HepG2 (cell line): ENCODE data around the gene GMFB. TPM values are rescaled to one million over a fixed set of nuclear protein-coding genes. Genes with fewer than 3 reads are reported as not detected.

ENCODE experiments used
- ATAC-seq: fragments of 200-7000 bp; cut with Tn5 transposase; 3 replicates; pipeline ENCODE4 v1.9.1; 2020; ENCODE audit warnings: mild to moderate bottlenecking, moderate library complexity
- BruUV-seq: library from RNA; stranded (reverse); fragments of 400-500 nt; replicated peaks from 2 replicates; lab custom pipeline; 2021; lab: Mats Ljungman, UMichigan
- CTCF ChIA-PET: fragments of 300-600 bp; formaldehyde crosslinking; extraction: SDS; loops from one replicate; lab custom pipeline; 2021; ENCODE audit warnings: low total read pairs, inconsistent platforms, low intra/inter-chr PET ratio; lab: Yijun Ruan, JAX
- POLR2A ChIA-PET: fragments of 350-600 bp; sonication (Branson Sonifier 250); formaldehyde crosslinking; loops from one replicate; lab custom pipeline; 2020; ENCODE audit warnings: antibody characterized with exemption, inconsistent platforms; lab: Yijun Ruan, JAX
- DNase-seq: peaks from one replicate; pipeline ENCODE4 v3.0.0-alpha.2; 2015; ENCODE audit warnings: low spot score
- FAIRE-seq: peaks from 3 replicates; lab custom pipeline; 2011; peaks lifted over from hg19 to GRCh38; lab: Jason Lieb, UNC
- H2AFZ ChIP-seq: one replicate; pipeline ENCODE4 v1.6.1; 2011; ENCODE audit warnings: low read length, inconsistent platforms
- H3K27ac ChIP-seq: fragments of 300-600 bp; 3 replicates; pipeline ENCODE4 v1.8.0; 2011; ENCODE audit warnings: mixed run types, mild to moderate bottlenecking, mixed read lengths, low read length, inconsistent platforms; ENCODE audit not compliant: insufficient read depth; ENCODE audit errors: extremely low read length
- H3K27me3 ChIP-seq, 2 experiments: fragments of 200-600 bp in 1 of 2; 2 replicates in 1 of 2; 3 replicates in 1 of 2; pipeline versions ENCODE4 v1.6.0 to v1.8.0; 2011; ENCODE audit warnings: low read length in 2 of 2, mild to moderate bottlenecking in 2 of 2, moderate library complexity in 2 of 2, inconsistent platforms in 1 of 2; ENCODE audit not compliant: insufficient read depth in 2 of 2, control insufficient read depth in 1 of 2
- H3K36me3 ChIP-seq, 2 experiments: fragments of 200-600 bp in 1 of 2; replicated peaks in 1 of 2; 2 replicates in 1 of 2; 3 replicates in 1 of 2; pipeline versions ENCODE4 v1.5.1 to v1.8.0; 2011; ENCODE audit warnings: low read length in 2 of 2, inconsistent platforms in 1 of 2; ENCODE audit not compliant: insufficient read depth in 2 of 2, control insufficient read depth in 1 of 2
- H3K4me1 ChIP-seq: 2 replicates; pipeline ENCODE4 v1.5.1; 2012; ENCODE audit warnings: low read length, inconsistent platforms; ENCODE audit not compliant: insufficient read depth
- H3K4me2 ChIP-seq: 2 replicates; pipeline ENCODE4 v1.6.0; 2011; ENCODE audit warnings: low read depth, low read length, inconsistent platforms
- H3K4me3 ChIP-seq, 3 experiments: fragments of 200-600 bp in 1 of 3; sonication (generic), shearing (Covaris generic) in 1 of 3; replicated peaks in 1 of 3; 2 replicates each; pipeline ENCODE4 v1.5.1; 2011 to 2016; ENCODE audit warnings: low read length in 3 of 3, inconsistent platforms in 2 of 3, low read depth in 2 of 3, mild to moderate bottlenecking in 2 of 3, control low read depth in 1 of 3, mixed read lengths in 1 of 3; ENCODE audit not compliant: insufficient read depth in 1 of 3
- H3K79me2 ChIP-seq: one replicate; pipeline ENCODE4 v1.6.1; 2011; ENCODE audit warnings: low read length, inconsistent platforms; ENCODE audit not compliant: insufficient read depth
- H3K9ac ChIP-seq: 2 replicates; pipeline ENCODE4 v1.6.0; 2011; ENCODE audit warnings: mild to moderate bottlenecking, low read depth, low read length, inconsistent platforms; ENCODE audit not compliant: insufficient read depth
- H3K9me3 ChIP-seq: 2 replicates; pipeline ENCODE4 v1.5.1; 2012; ENCODE audit warnings: mild to moderate bottlenecking, low read length
- H4K20me1 ChIP-seq: 2 replicates; pipeline ENCODE4 v1.6.0; 2011; ENCODE audit warnings: inconsistent platforms, mild to moderate bottlenecking, low read length, moderate library complexity; ENCODE audit not compliant: insufficient read depth
- AFF4 ChIP-seq: sonication (generic); formaldehyde crosslinking; IDR thresholded peaks from 2 replicates; pipeline ENCODE4 v1.4.0; 2020; ENCODE audit warnings: missing genetic modification reagents
- CENPBD1 ChIP-seq: sonication (generic); formaldehyde crosslinking; IDR thresholded peaks from 2 replicates; pipeline ENCODE4 v1.8.0; 2022; ENCODE audit warnings: missing genetic modification reagents, low read depth, mild to moderate bottlenecking, borderline replicate concordance
- FOXO1 ChIP-seq: sonication (generic); formaldehyde crosslinking; IDR thresholded peaks from 2 replicates; pipeline ENCODE4 v1.4.0; 2020; ENCODE audit warnings: missing genetic modification reagents
- IRF1 ChIP-seq: sonication (generic); formaldehyde crosslinking; IDR thresholded peaks from 2 replicates; pipeline ENCODE4 v1.4.0; 2020; ENCODE audit warnings: low read depth, mild to moderate bottlenecking, missing genetic modification reagents
- KAT7 ChIP-seq: IDR thresholded peaks from 2 replicates; pipeline ENCODE4 v1.6.1; 2018; ENCODE audit warnings: borderline replicate concordance, missing compliant biosample characterization
- NONO ChIP-seq, 2 experiments: fragments of 450-650 bp in 1 of 2; sonication (generic) in 1 of 2; formaldehyde crosslinking in 1 of 2; IDR thresholded peaks in 1 of 2; conservative IDR thresholded peaks in 1 of 2; 2 replicates each; pipeline versions ENCODE4 v1.6.1 to v1.8.0; 2017 to 2022; ENCODE audit warnings: mild to moderate bottlenecking in 1 of 2, missing genetic modification reagents in 1 of 2, moderate library complexity in 1 of 2
- SRF ChIP-seq: IDR thresholded peaks from 2 replicates; pipeline ENCODE4 v1.6.1; 2011; ENCODE audit warnings: mild to moderate bottlenecking, low read depth, low read length, moderate library complexity
- ZNF543 ChIP-seq: sonication (generic); formaldehyde crosslinking; IDR thresholded peaks from 2 replicates; pipeline ENCODE4 v1.4.0; 2020; ENCODE audit warnings: mild to moderate bottlenecking, missing genetic modification reagents
- ZNF768 ChIP-seq: sonication (generic); formaldehyde crosslinking; IDR thresholded peaks from 2 replicates; pipeline ENCODE4 v1.4.0; 2020; ENCODE audit warnings: missing genetic modification reagents
- ZNF850 ChIP-seq: sonication (generic); formaldehyde crosslinking; conservative IDR thresholded peaks from 2 replicates; pipeline ENCODE4 v1.9.0; 2021; ENCODE audit warnings: mild to moderate bottlenecking, missing genetic modification reagents
- WGBS: methylation state at CpG from one replicate; pipeline ENCODE4 v1.1.6; 2017; ENCODE audit warnings: low lambda C conversion rate; 5-methylcytosine and 5-hydroxymethylcytosine counted together
- in situ Hi-C: cut with HindIII; loops from 2 replicates; pipeline ENCODE4 v1.10.0; 2017; ENCODE audit warnings: low pct_unique_long_range_greater_than_20kb; ENCODE audit not compliant: extremely low pct_ligation_motif_present
- intact Hi-C: fragments of 100-400 bp; cut with micrococcal nuclease; formaldehyde crosslinking; loops from one replicate; pipeline ENCODE4 v1.10.0; 2022; ENCODE audit not compliant: unreplicated experiment
- polyA plus RNA-seq, 8 experiments: library from polyadenylated mRNA; depleted of rRNA in 3 of 8; stranded (reverse) in 7 of 8; unstranded in 1 of 8; fragments of >200 nt; fragmentation: Illumina TruSeq in 4 of 8; extraction: Trizol in 4 of 8; gene quantifications; 2 replicates each; pipeline versions ENCODE4 v1.2.1 to v1.2.3, GENCODE V29; 2011 to 2016; ENCODE audit warnings: low read depth in 4 of 8, missing spikeins in 1 of 8, mixed read lengths in 1 of 8; ENCODE audit not compliant: insufficient read depth in 1 of 8
- total RNA-seq, 5 experiments: library from RNA; depleted of rRNA; stranded (reverse); fragments of >200 nt; fragmentation: Illumina TruSeq; extraction: Trizol; gene quantifications; 2 replicates each; pipeline ENCODE4 v1.2.3, GENCODE V29; 2016; ENCODE audit warnings: low read depth in 1 of 5
- TF ChIP-seq, protein P1 (sequence below): sonication (generic); formaldehyde crosslinking; IDR thresholded peaks from 2 replicates; pipeline ENCODE4 v1.4.0; 2020; ENCODE audit warnings: missing genetic modification reagents, borderline replicate concordance
- TF ChIP-seq, protein P2 (sequence below): sonication (generic); formaldehyde crosslinking; IDR thresholded peaks from 2 replicates; pipeline ENCODE4 v1.4.0; 2020; ENCODE audit warnings: mild to moderate bottlenecking, low read depth, missing genetic modification reagents

Gene GMFB
- total and polyA plus RNA-seq, 2 of the 13 experiments (the other 11 are each of a cell fraction or from before 2014, with no cell fraction given), result 17.3 to 68.2 TPM

GRCh38 chr14:54503486-54503885 is 14.7 kb upstream of the GMFB start (continued):
- TF ChIP-seq CENPBD1 (CRISPR knock-in tag), result no peak

- in situ Hi-C loops (no loop called here), intact Hi-C loops (no loop called here)
- no peaks in the 10 kb centered on the region for H3K9me3 ChIP-seq
- H4K20me1 ChIP-seq, result no peaks in the 10 kb centered on the region
- ChIA-PET POLR2A (interaction anchor here (1.1 kb wide), 1 partner anchor 63 kb away, joined by 4 read pairs; no protein-coding TSS in a partner anchor), CTCF (no interaction called here)
- 0 out of 5 replicates have a peak, but pooled peaks cover 0 to 4% of the 10 kb centered on the region in 2 experiments for H3K27me3 ChIP-seq
- no peak for ATAC-seq
- peaks cover 60% of the 10 kb centered on the region for H3K4me1 ChIP-seq
- H3K4me3 ChIP-seq, result no peak overlapping the region
- BruUV-seq, result no TSS peak
- DNase-seq, result no peak
- no peak overlapping the region for H3K27ac ChIP-seq
- no peaks in the 10 kb centered on the region for H3K36me3 ChIP-seq
- no peak overlapping the region for H3K4me2 ChIP-seq
- H3K79me2 ChIP-seq, result no peaks in the 10 kb centered on the region
- H3K9ac ChIP-seq, result no peak overlapping the region
- FAIRE-seq, result no peak
- 65% methylated on average over 2 of the region's 2 CpGs for WGBS
- no peak overlapping the region for H2AFZ ChIP-seq
- TF ChIP-seq AFF4 (CRISPR knock-in tag), result no peak
- TF ChIP-seq ZNF850 (CRISPR knock-in tag), result no peak
- no peak for TF ChIP-seq NONO (IDR thresholded peaks at IDR 0.05)
- no peak for TF ChIP-seq NONO (CRISPR knock-in tag; conservative IDR thresholded peaks at IDR 0.05)
- TF ChIP-seq FOXO1, result no peak
- no peak for TF ChIP-seq IRF1 (CRISPR knock-in tag)
- TF ChIP-seq SRF, result no peak
- TF ChIP-seq, protein P1, sequence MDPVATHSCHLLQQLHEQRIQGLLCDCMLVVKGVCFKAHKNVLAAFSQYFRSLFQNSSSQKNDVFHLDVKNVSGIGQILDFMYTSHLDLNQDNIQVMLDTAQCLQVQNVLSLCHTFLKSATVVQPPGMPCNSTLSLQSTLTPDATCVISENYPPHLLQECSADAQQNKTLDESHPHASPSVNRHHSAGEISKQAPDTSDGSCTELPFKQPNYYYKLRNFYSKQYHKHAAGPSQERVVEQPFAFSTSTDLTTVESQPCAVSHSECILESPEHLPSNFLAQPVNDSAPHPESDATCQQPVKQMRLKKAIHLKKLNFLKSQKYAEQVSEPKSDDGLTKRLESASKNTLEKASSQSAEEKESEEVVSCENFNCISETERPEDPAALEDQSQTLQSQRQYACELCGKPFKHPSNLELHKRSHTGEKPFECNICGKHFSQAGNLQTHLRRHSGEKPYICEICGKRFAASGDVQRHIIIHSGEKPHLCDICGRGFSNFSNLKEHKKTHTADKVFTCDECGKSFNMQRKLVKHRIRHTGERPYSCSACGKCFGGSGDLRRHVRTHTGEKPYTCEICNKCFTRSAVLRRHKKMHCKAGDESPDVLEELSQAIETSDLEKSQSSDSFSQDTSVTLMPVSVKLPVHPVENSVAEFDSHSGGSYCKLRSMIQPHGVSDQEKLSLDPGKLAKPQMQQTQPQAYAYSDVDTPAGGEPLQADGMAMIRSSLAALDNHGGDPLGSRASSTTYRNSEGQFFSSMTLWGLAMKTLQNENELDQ (CRISPR knock-in tag), result no peak
- TF ChIP-seq ZNF768 (CRISPR knock-in tag), result no peak
- no peak for TF ChIP-seq KAT7 (CRISPR knock-in tag)
- TF ChIP-seq, protein P2, sequence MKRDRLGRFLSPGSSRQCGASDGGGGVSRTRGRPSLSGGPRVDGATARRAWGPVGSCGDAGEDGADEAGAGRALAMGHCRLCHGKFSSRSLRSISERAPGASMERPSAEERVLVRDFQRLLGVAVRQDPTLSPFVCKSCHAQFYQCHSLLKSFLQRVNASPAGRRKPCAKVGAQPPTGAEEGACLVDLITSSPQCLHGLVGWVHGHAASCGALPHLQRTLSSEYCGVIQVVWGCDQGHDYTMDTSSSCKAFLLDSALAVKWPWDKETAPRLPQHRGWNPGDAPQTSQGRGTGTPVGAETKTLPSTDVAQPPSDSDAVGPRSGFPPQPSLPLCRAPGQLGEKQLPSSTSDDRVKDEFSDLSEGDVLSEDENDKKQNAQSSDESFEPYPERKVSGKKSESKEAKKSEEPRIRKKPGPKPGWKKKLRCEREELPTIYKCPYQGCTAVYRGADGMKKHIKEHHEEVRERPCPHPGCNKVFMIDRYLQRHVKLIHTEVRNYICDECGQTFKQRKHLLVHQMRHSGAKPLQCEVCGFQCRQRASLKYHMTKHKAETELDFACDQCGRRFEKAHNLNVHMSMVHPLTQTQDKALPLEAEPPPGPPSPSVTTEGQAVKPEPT (CRISPR knock-in tag), result no peak
- TF ChIP-seq ZNF543 (CRISPR knock-in tag), result no peak
Observed at GRCh38 chr14:54502602-54503001, 13.8 kb upstream of the GMFB start.
